Measurements from ENCODE around the gene GPAT3.

DNA sequence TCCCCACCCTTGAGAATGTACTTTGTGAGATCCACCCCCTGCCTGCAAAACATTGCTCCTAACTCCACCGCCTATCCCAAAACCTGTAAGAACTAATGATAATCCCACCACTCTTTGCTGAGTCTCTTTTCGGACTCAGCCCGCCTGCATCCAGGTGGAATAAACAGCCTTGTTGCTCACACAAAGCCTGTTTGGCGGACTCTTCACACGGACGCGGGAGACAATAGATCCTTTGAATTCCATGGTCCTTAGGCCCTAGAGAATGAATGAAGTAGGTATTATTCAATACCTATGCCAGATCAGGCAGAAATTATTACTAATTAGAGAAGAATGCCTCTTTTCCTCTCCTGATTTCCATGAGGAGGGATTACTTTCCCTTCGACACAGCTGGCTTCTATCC, 101.0 kb downstream of the GPAT3 start:
- TF ChIP-seq, protein P1, sequence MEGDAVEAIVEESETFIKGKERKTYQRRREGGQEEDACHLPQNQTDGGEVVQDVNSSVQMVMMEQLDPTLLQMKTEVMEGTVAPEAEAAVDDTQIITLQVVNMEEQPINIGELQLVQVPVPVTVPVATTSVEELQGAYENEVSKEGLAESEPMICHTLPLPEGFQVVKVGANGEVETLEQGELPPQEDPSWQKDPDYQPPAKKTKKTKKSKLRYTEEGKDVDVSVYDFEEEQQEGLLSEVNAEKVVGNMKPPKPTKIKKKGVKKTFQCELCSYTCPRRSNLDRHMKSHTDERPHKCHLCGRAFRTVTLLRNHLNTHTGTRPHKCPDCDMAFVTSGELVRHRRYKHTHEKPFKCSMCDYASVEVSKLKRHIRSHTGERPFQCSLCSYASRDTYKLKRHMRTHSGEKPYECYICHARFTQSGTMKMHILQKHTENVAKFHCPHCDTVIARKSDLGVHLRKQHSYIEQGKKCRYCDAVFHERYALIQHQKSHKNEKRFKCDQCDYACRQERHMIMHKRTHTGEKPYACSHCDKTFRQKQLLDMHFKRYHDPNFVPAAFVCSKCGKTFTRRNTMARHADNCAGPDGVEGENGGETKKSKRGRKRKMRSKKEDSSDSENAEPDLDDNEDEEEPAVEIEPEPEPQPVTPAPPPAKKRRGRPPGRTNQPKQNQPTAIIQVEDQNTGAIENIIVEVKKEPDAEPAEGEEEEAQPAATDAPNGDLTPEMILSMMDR (conservative IDR thresholded peaks at IDR 0.05; ENCODE audit: low read depth, low read length), result no peak
- TF ChIP-seq EZH2phosphoT487 (IDR thresholded peaks at IDR 0.05; ENCODE audit: borderline replicate concordance, low read length) (no peak), EZH2 (IDR thresholded peaks at IDR 0.05; ENCODE audit: low read length, unreplicated experiment) (no peak)

Data from PC-3 (cell line).